WI38 (cell line): ENCODE data around the gene ZNF568.

Source experiments
- H3K4me3 ChIP-seq: 2 replicates; pipeline ENCODE4 v1.5.1; 2011; ENCODE audit warnings: low read depth, mild to moderate bottlenecking, control low read depth, low read length
- TF ChIP-seq, protein P1 (sequence below): IDR thresholded peaks from 2 replicates; pipeline ENCODE4 v1.5.1; 2012; ENCODE audit warnings: low read depth, mild to moderate bottlenecking, control low read depth, low read length

Gene ZNF568

DNA sequence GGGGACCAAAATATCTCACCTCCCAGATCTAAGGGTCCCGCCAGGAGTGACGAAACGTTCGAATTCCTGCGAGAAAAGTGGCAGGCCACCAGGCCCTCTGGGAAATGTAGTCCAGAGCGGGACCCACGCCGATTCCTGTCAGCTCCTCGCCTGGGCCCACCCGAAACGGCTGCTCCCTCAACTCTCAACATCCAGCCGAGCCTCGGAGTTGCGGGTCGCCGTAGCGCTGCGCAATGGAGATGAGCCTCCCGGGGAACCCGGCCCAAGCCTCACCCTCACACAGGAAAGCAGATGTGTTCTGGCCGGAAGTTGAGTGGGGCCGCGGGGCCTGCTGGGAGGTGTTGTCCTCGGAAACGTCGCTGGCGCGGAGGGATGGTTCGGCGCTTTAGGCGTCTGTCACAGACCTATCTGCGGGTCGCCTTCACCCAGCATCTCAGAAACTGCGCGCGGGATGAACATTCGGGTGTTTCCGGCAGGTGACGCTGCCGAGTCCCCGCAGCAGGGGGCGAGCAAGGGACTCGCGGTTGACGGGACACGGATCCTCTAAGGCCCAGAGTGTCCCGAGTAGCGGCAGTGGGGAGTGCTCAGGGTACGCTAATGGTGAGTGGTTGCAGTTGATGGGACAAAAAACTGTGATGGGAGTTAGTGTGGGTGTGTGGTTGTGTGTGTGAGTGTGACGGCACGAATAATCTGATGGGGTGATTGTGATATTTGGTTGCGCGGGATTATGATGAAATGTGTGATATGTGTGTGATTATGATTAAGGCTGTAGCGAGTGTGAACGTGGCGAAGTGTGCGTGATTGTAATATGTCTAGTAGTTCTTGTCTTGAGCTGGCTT is at the start of gene ZNF568, which contains the start of gene ZNF829:
Gene ZNF568 (plus strand): TSS at position 341 of the 839 bp plus-strand sequence. CDS start 6,439 bp downstream, outside the sequence.
Gene ZNF829 (minus strand): TSS at position 300 of the 839 bp plus-strand sequence. CDS start 1,124 bp downstream, outside the sequence.
- TF ChIP-seq, protein P1, sequence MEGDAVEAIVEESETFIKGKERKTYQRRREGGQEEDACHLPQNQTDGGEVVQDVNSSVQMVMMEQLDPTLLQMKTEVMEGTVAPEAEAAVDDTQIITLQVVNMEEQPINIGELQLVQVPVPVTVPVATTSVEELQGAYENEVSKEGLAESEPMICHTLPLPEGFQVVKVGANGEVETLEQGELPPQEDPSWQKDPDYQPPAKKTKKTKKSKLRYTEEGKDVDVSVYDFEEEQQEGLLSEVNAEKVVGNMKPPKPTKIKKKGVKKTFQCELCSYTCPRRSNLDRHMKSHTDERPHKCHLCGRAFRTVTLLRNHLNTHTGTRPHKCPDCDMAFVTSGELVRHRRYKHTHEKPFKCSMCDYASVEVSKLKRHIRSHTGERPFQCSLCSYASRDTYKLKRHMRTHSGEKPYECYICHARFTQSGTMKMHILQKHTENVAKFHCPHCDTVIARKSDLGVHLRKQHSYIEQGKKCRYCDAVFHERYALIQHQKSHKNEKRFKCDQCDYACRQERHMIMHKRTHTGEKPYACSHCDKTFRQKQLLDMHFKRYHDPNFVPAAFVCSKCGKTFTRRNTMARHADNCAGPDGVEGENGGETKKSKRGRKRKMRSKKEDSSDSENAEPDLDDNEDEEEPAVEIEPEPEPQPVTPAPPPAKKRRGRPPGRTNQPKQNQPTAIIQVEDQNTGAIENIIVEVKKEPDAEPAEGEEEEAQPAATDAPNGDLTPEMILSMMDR: peak; percentile 65
- peak within 1 kb of the TSS; percentile 71 for H3K4me3 ChIP-seq

DNA sequence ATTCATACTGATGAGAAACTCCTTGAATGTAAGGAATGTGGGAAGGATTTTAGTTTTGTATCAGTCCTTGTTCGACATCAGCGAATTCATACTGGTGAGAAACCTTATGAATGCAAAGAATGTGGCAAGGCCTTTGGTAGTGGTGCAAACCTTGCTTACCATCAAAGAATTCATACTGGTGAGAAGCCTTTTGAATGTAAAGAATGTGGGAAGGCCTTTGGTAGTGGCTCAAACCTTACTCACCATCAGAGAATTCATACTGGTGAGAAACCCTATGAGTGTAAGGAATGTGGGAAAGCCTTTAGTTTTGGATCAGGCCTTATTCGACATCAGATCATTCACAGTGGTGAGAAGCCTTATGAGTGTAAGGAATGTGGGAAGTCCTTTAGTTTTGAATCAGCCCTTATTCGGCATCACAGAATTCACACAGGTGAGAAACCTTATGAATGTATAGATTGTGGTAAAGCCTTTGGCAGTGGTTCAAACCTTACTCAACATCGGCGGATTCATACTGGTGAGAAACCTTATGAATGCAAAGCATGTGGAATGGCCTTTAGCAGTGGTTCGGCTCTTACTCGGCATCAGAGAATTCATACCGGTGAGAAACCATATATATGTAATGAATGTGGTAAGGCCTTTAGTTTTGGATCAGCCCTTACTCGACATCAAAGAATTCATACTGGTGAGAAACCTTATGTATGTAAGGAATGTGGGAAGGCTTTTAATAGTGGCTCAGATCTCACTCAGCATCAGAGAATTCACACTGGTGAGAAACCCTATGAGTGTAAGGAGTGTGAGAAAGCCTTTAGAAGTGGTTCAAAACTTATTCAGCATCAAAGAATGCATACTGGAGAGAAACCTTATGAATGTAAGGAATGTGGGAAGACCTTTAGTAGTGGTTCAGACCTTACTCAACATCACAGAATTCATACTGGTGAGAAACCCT is 38.9 kb upstream of the ZNF568 start:
- H3K4me3 ChIP-seq: no peak overlapping the region

DNA sequence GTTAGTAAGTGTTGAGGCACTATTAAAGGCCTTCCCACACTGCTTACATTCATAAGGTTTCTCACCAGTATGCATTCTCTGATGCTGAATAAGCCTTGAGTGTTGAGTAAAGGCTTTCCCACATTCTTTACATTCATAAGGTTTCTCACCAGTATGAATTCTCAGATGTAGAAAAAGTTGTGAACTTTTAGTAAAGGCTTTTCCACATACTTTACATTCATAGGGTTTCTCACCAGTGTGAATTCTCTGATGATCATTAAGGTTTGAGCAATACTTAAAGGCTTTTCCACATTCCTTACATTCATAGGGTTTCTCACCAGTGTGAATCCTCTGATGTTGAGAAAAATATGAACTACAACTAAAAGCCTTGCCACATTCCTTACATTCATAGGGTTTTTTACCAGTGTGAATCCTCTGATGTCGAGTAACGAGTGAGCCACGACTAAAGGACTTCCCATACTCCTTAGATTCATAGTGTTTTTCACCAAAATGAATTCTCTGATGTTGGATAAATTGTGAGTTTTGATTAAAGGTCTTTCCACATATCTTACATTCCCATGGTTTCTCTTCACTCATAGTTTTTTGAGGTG is 24.3 kb upstream of the ZNF568 start:
- TF ChIP-seq, protein P1: no peak
- no peak overlapping the region for H3K4me3 ChIP-seq

More for the DNA sequence above, 38.9 kb upstream of the ZNF568 start:
- TF ChIP-seq, protein P1: no peak

DNA sequence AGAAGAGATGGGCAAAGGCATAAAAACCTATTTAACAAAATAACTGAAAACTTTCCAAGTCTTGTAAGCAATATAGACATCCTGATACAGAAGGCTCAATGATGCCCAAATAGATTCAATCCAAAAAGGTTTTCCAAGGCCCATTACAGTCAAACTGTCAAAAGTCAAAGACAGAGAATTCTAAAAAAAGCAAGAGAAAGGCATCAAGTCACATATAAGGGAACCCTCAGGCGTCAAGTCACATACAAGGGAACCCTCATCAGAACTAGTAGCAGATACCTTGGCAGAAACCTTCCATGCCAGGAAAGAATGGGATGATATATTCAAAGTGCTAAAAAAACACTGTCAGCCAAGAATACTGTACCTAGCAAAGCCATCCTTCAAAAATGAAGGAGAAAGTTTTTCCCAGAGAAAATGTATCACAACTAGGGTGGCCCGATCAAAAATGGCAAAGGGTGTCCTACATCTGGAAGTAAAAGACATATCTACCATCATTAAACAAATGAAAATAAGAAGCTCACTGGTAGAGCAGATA is 21.2 kb upstream of the ZNF568 start:
- no peak overlapping the region for H3K4me3 ChIP-seq
- TF ChIP-seq, protein P1: no peak

DNA sequence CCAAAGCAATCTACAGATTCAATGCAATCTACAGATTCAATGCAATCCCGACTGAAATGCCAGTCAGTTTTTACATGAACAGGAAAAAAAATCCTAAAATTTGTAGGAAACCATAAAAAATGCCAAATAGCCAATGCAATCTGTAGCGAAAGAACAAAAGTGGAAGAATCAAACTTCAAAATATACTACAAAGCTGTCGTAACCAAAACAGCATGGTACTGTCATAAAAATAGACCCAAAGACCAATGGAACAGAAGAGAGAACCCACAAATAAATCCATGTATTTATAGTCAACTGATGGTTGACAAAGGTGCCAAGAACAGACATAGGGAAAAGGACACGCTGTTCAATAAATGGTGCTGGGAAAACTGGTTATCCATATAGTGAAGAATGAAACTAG is 17.7 kb upstream of the ZNF568 start:
- TF ChIP-seq, protein P1: no peak
- H3K4me3 ChIP-seq: no peak overlapping the region

DNA sequence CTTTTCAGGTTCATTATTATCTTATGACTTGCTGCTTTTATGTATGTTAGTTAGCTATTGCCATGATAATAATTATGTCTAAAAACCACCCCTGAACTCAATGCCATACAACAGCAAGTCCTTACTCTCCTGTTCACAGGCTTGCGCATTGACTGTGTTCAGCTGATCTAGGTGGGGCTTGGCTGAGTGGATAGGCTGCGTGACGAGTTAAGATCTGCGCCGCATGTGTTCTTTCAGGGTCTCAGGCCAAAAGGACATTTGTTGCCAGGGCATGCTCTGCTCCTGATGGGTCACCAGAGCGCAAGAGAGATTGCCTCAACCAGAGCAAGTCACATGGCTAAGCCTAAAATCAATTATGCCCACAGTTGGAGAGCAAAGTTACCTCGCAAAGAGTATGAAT is 859 bp downstream of the ZNF568 start:
- peak overlapping the region; percentile 71 for H3K4me3 ChIP-seq
- TF ChIP-seq, protein P1: no peak
